ENCODE results near the gene PRKCA. TPM values are rescaled to one million over a fixed set of nuclear protein-coding genes. Genes with fewer than 3 reads are reported as not detected.

Gene PRKCA
- total RNA-seq, 3 donors from 2014 or later (not counting 1 experiment from before 2014, with no cell fraction given), result 19.6 to 29.0 (median 20.4) TPM

DNA sequence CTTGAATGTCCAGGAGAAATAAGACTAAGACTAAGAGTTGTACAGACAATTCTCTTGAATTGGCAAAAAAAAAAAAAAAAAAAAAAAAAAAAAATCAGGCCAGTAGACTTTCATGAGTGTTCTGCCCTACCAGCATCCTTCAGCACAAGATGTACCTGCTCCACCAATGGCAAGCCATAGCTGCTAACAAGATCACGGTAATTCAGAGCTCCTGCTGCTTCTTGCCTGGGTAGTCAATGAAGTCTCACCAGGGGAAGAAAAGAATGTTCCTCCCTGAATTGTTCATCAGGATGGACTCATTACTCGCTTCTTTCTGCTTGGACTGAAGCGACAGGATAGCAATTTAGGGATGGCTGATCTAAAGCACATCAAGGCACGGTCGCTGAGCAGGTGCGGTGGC is 42.1 kb upstream of the PRKCA start:
- no peaks in the 10 kb centered on the region for H3K9me3 ChIP-seq (ENCODE audit: control insufficient read depth, insufficient read depth, low read length)
- DNase-seq (no peak), ATAC-seq (no peak)
- TF ChIP-seq, protein P1, sequence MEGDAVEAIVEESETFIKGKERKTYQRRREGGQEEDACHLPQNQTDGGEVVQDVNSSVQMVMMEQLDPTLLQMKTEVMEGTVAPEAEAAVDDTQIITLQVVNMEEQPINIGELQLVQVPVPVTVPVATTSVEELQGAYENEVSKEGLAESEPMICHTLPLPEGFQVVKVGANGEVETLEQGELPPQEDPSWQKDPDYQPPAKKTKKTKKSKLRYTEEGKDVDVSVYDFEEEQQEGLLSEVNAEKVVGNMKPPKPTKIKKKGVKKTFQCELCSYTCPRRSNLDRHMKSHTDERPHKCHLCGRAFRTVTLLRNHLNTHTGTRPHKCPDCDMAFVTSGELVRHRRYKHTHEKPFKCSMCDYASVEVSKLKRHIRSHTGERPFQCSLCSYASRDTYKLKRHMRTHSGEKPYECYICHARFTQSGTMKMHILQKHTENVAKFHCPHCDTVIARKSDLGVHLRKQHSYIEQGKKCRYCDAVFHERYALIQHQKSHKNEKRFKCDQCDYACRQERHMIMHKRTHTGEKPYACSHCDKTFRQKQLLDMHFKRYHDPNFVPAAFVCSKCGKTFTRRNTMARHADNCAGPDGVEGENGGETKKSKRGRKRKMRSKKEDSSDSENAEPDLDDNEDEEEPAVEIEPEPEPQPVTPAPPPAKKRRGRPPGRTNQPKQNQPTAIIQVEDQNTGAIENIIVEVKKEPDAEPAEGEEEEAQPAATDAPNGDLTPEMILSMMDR (IDR thresholded peaks at IDR 0.05), result no peak
- H3K27ac ChIP-seq (ENCODE audit: low read length), result no peak overlapping the region
- no peak overlapping the region for H3K27ac Mint-ChIP-seq
- H3K36me3 ChIP-seq (ENCODE audit: control insufficient read depth, insufficient read depth, low read length), result no peaks in the 10 kb centered on the region
- H3K9me3 Mint-ChIP-seq, result no peaks in the 10 kb centered on the region
- intact Hi-C loops (cut with micrococcal nuclease), result no loop called here
- H3K4me3 ChIP-seq (ENCODE audit: low read length), result no peak overlapping the region
- no peaks in the 10 kb centered on the region for H3K4me1 ChIP-seq (ENCODE audit: control insufficient read depth, insufficient read depth, low read length)
- H3K27me3 ChIP-seq (ENCODE audit: control insufficient read depth, insufficient read depth, low read length), result no peaks in the 10 kb centered on the region
- no peak overlapping the region for H3K4me3 Mint-ChIP-seq
- WGBS (ENCODE audit: insufficient coverage), result 83% methylated on average over 6 of the region's 6 CpGs
- H3K27me3 Mint-ChIP-seq (ENCODE audit: low read depth in 2 of 2), result peaks cover 5 to 7% of the 10 kb centered on the region in 2 donors
- peaks cover 0 to 3% of the 10 kb centered on the region in 2 donors for H3K4me1 Mint-ChIP-seq
- no peaks in the 10 kb centered on the region for H3K36me3 Mint-ChIP-seq

DNA sequence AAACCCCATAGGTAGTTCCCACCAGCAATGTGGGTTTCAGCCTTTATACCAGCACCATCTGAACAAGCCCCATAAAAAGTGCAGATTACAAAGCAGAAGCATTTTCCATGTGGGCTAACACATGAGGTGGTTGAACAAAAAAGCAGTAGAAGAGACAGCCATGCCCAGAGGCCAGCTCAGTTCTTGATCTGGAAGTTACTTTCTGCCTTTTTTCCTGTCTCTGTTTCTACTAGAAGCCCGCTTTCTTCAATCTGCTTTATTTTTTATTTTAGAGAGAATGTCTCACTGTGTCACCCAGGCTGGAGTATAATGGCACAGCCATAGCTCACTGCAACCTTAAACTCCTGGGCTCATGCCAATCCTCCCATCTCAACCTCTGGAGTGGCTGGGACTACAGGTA is 41.7 kb upstream of the PRKCA start:
- Histone ChIP-seq H3K4me1 (ENCODE audit: control insufficient read depth, insufficient read depth, low read length) (no peaks in the 10 kb centered on the region), H3K9me3 (ENCODE audit: control insufficient read depth, insufficient read depth, low read length) (no peaks in the 10 kb centered on the region), H3K36me3 (ENCODE audit: control insufficient read depth, insufficient read depth, low read length) (no peaks in the 10 kb centered on the region), H3K27ac (ENCODE audit: low read length) (no peak overlapping the region), H3K27me3 (ENCODE audit: control insufficient read depth, insufficient read depth, low read length) (no peaks in the 10 kb centered on the region), H3K4me3 (ENCODE audit: low read length) (no peak overlapping the region)
- no peaks in the 10 kb centered on the region for H3K4me1 Mint-ChIP-seq
- ATAC-seq (no peak), DNase-seq (no peak)
- H3K4me3 Mint-ChIP-seq, result no peak overlapping the region
- H3K36me3 Mint-ChIP-seq, result no peaks in the 10 kb centered on the region
- no peaks in the 10 kb centered on the region for H3K9me3 Mint-ChIP-seq
- TF ChIP-seq, protein P1 (IDR thresholded peaks at IDR 0.05), result no peak
- intact Hi-C loops (cut with micrococcal nuclease), result no loop called here
- H3K27me3 Mint-ChIP-seq (ENCODE audit: low read depth in 2 of 2), result peaks cover 5 to 7% of the 10 kb centered on the region in 2 donors
- no peak overlapping the region for H3K27ac Mint-ChIP-seq
- WGBS (ENCODE audit: insufficient coverage), result 83% methylated on average over 1 of the region's 1 CpG

DNA sequence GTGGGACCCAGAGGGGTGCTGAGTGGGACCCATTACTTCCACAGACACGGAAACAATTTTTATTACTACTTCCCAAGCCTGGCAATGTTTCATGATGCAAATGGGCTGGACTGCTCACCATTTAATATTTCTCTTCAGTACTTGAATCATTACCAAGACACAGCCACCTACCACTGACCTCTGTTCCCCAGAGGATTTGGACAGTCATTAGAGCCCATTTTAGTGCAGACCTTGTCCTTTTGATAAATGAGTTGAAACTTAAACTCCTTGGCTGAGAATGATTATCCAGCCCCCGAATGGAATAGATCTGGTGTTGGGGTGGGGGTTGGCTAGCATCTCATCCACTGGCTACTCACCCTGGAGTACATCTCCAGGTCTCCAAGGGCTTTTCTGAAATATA is 39.6 kb upstream of the PRKCA start:
- TF ChIP-seq, protein P1 (IDR thresholded peaks at IDR 0.05), result no peak
- Mint-ChIP-seq H3K27me3 (ENCODE audit: low read depth in 2 of 2) (peaks cover 7% of the 10 kb centered on the region in 2 donors), H3K27ac (no peak overlapping the region), H3K4me3 (no peak overlapping the region), H3K36me3 (no peaks in the 10 kb centered on the region), H3K4me1 (no peaks in the 10 kb centered on the region), H3K9me3 (no peaks in the 10 kb centered on the region)
- no peaks in the 10 kb centered on the region for H3K4me1 ChIP-seq (ENCODE audit: control insufficient read depth, insufficient read depth, low read length)
- H3K4me3 ChIP-seq (ENCODE audit: low read length), result no peak overlapping the region
- no peaks in the 10 kb centered on the region for H3K36me3 ChIP-seq (ENCODE audit: control insufficient read depth, insufficient read depth, low read length)
- no peak for ATAC-seq
- no peaks in the 10 kb centered on the region for H3K9me3 ChIP-seq (ENCODE audit: control insufficient read depth, insufficient read depth, low read length)
- H3K27ac ChIP-seq (ENCODE audit: low read length), result no peak overlapping the region
- DNase-seq, result no peak
- intact Hi-C loops (cut with micrococcal nuclease), result no loop called here
- 94% methylated on average over 2 of the region's 2 CpGs for WGBS (ENCODE audit: insufficient coverage)
- H3K27me3 ChIP-seq (ENCODE audit: control insufficient read depth, insufficient read depth, low read length), result no peaks in the 10 kb centered on the region

DNA sequence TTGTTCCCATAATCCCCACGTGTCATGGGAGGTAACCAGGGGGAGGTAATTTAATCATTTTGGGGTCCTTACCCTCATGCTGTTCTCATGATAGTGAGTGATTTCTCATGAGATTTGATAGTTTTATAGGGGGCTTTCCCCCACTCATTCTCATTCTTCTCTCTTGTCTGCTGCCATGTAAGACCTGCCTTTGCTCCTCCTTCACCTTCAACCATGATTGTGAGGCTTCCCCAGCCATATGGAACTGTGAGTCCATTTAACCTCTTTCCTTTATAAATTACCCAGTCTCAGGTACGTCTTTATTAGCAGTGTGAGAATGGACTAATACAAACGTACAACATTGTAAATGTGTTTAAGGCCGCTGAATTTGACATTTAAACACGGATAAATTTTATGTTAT is 37.7 kb upstream of the PRKCA start:
- H3K4me1 Mint-ChIP-seq, result no peaks in the 10 kb centered on the region
- H3K36me3 ChIP-seq (ENCODE audit: control insufficient read depth, insufficient read depth, low read length), result no peaks in the 10 kb centered on the region
- no peak for DNase-seq

More for the DNA sequence above, 37.7 kb upstream of the PRKCA start:
- TF ChIP-seq, protein P1 (IDR thresholded peaks at IDR 0.05), result no peak
- Histone ChIP-seq H3K27ac (ENCODE audit: low read length) (no peak overlapping the region), H3K27me3 (ENCODE audit: control insufficient read depth, insufficient read depth, low read length) (no peaks in the 10 kb centered on the region), H3K9me3 (ENCODE audit: control insufficient read depth, insufficient read depth, low read length) (no peaks in the 10 kb centered on the region), H3K4me1 (ENCODE audit: control insufficient read depth, insufficient read depth, low read length) (no peaks in the 10 kb centered on the region), H3K4me3 (ENCODE audit: low read length) (no peak overlapping the region)
- no CpG with 5 or more reads among the region's 5 CpGs for WGBS (ENCODE audit: insufficient coverage)
- Mint-ChIP-seq H3K27me3 (ENCODE audit: low read depth in 2 of 2) (peaks cover 7 to 9% of the 10 kb centered on the region in 2 donors), H3K27ac (no peak overlapping the region), H3K4me3 (no peak overlapping the region), H3K36me3 (no peaks in the 10 kb centered on the region), H3K9me3 (no peaks in the 10 kb centered on the region)
- intact Hi-C loops (cut with micrococcal nuclease), result no loop called here
- ATAC-seq, result no peak
